Measurements from ENCODE around the gene RBM33.

The RBM33 gene

GRCh38 chr7:155621418-155621980 lies 23.0 kb upstream of the RBM33 start:
- H3K27ac ChIP-seq = no peak overlapping the region
- no peaks in the 10 kb centered on the region for H4K20me1 ChIP-seq (ENCODE audit: insufficient read depth)
- no peak overlapping the region for H2AFZ ChIP-seq (ENCODE audit: low read depth)
- TF ChIP-seq, protein P1, sequence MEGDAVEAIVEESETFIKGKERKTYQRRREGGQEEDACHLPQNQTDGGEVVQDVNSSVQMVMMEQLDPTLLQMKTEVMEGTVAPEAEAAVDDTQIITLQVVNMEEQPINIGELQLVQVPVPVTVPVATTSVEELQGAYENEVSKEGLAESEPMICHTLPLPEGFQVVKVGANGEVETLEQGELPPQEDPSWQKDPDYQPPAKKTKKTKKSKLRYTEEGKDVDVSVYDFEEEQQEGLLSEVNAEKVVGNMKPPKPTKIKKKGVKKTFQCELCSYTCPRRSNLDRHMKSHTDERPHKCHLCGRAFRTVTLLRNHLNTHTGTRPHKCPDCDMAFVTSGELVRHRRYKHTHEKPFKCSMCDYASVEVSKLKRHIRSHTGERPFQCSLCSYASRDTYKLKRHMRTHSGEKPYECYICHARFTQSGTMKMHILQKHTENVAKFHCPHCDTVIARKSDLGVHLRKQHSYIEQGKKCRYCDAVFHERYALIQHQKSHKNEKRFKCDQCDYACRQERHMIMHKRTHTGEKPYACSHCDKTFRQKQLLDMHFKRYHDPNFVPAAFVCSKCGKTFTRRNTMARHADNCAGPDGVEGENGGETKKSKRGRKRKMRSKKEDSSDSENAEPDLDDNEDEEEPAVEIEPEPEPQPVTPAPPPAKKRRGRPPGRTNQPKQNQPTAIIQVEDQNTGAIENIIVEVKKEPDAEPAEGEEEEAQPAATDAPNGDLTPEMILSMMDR (conservative IDR thresholded peaks at IDR 0.05; ENCODE audit: low read depth, low read length) = no peak
- no peak overlapping the region for H3K4me2 ChIP-seq
- no peaks in the 10 kb centered on the region for H3K4me1 ChIP-seq (ENCODE audit: low read depth, poor library complexity, severe bottlenecking)
- no peak overlapping the region for H3K9ac ChIP-seq
- H3K36me3 ChIP-seq (ENCODE audit: insufficient read depth) = no peaks in the 10 kb centered on the region
- no peaks in the 10 kb centered on the region for H3K79me2 ChIP-seq (ENCODE audit: insufficient read depth, low read depth)
- no peak overlapping the region for H3K4me3 ChIP-seq (IDR thresholded peaks at IDR 0.05; ENCODE audit: insufficient read depth, low read depth, low read length)
- no peaks in the 10 kb centered on the region for H3K27me3 ChIP-seq (ENCODE audit: insufficient read depth, low read depth)

- no peaks in the 10 kb centered on the region for H3K27me3 ChIP-seq (ENCODE audit: insufficient read depth, low read depth)
- TF ChIP-seq, protein P1 (conservative IDR thresholded peaks at IDR 0.05; ENCODE audit: low read depth, low read length) = no peak
- no peaks in the 10 kb centered on the region for H4K20me1 ChIP-seq (ENCODE audit: insufficient read depth)
- H3K4me3 ChIP-seq (IDR thresholded peaks at IDR 0.05; ENCODE audit: insufficient read depth, low read depth, low read length) = no peak overlapping the region
- no peaks in the 10 kb centered on the region for H3K4me1 ChIP-seq (ENCODE audit: low read depth, poor library complexity, severe bottlenecking)
- no peaks in the 10 kb centered on the region for H3K36me3 ChIP-seq (ENCODE audit: insufficient read depth)
- no peak overlapping the region for H3K27ac ChIP-seq
- no peak overlapping the region for H3K4me2 ChIP-seq
- H2AFZ ChIP-seq (ENCODE audit: low read depth) = no peak overlapping the region
- no peak overlapping the region for H3K9ac ChIP-seq
- H3K79me2 ChIP-seq (ENCODE audit: insufficient read depth, low read depth) = no peaks in the 10 kb centered on the region
Measured at GRCh38 chr7:155624412-155624811, 20.0 kb upstream of the RBM33 start.

- H3K27me3 ChIP-seq (ENCODE audit: insufficient read depth, low read depth) = no peaks in the 10 kb centered on the region
- H3K36me3 ChIP-seq (ENCODE audit: insufficient read depth) = no peaks in the 10 kb centered on the region
- no peaks in the 10 kb centered on the region for H3K79me2 ChIP-seq (ENCODE audit: insufficient read depth, low read depth)
- no peak overlapping the region for H3K4me3 ChIP-seq (IDR thresholded peaks at IDR 0.05; ENCODE audit: insufficient read depth, low read depth, low read length)
- no peak overlapping the region for H3K9ac ChIP-seq
- no peak overlapping the region for H3K4me2 ChIP-seq
- no peak overlapping the region for H3K27ac ChIP-seq
- no peaks in the 10 kb centered on the region for H3K4me1 ChIP-seq (ENCODE audit: low read depth, poor library complexity, severe bottlenecking)
- no peaks in the 10 kb centered on the region for H4K20me1 ChIP-seq (ENCODE audit: insufficient read depth)
- no peak overlapping the region for H2AFZ ChIP-seq (ENCODE audit: low read depth)
- TF ChIP-seq, protein P1 (conservative IDR thresholded peaks at IDR 0.05; ENCODE audit: low read depth, low read length) = no peak
Measured at GRCh38 chr7:155625557-155625956, 18.9 kb upstream of the RBM33 start.

DNA sequence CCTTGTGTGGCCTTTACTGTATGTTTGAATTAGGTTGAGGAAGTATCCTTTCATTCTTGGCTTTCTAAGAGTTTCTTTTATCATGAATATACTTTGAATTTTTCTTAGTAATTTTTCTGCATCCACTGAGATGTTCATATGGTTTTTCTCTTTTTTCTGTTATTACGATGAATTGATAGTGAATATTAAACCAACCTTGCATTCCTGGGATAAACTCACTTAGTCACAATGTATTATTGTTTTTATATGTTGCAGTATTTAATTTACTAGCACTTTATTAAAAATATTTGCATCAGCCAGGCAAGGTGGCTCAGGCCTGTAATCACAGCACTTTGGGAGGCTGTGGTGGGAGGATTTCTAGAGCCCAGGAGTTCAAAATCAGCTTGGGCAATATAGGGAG lies 15.3 kb upstream of the RBM33 start:
- Histone ChIP-seq H3K4me3 (IDR thresholded peaks at IDR 0.05; ENCODE audit: insufficient read depth, low read depth, low read length) (no peak overlapping the region), H3K36me3 (ENCODE audit: insufficient read depth) (no peaks in the 10 kb centered on the region), H2AFZ (ENCODE audit: low read depth) (no peak overlapping the region)

More for the DNA sequence above, 15.3 kb upstream of the RBM33 start:
- TF ChIP-seq, protein P1 (conservative IDR thresholded peaks at IDR 0.05; ENCODE audit: low read depth, low read length) = no peak
- H3K4me1 ChIP-seq (ENCODE audit: low read depth, poor library complexity, severe bottlenecking) = no peaks in the 10 kb centered on the region
- H4K20me1 ChIP-seq (ENCODE audit: insufficient read depth) = no peaks in the 10 kb centered on the region
- H3K79me2 ChIP-seq (ENCODE audit: insufficient read depth, low read depth) = no peaks in the 10 kb centered on the region
- H3K27ac ChIP-seq = no peak overlapping the region
- no peaks in the 10 kb centered on the region for H3K27me3 ChIP-seq (ENCODE audit: insufficient read depth, low read depth)
- H3K4me2 ChIP-seq = no peak overlapping the region
- no peak overlapping the region for H3K9ac ChIP-seq

Measured in KMS-11 (cell line).